ENCODE data around the gene APOF. TPM values are rescaled to one million over a fixed set of nuclear protein-coding genes. Genes with fewer than 3 reads are reported as not detected.
A peak's percentile ranks its signal among the peaks of the same experiment; 100 is the strongest.

APOF gene
- total and polyA plus RNA-seq, 9 of the 15 experiments (the other 6 are each of a cell fraction or from before 2014, with no cell fraction given): 0.09 to 0.15 (median 0.12) TPM; not detected in 5

- TF ChIP-seq, protein P1, sequence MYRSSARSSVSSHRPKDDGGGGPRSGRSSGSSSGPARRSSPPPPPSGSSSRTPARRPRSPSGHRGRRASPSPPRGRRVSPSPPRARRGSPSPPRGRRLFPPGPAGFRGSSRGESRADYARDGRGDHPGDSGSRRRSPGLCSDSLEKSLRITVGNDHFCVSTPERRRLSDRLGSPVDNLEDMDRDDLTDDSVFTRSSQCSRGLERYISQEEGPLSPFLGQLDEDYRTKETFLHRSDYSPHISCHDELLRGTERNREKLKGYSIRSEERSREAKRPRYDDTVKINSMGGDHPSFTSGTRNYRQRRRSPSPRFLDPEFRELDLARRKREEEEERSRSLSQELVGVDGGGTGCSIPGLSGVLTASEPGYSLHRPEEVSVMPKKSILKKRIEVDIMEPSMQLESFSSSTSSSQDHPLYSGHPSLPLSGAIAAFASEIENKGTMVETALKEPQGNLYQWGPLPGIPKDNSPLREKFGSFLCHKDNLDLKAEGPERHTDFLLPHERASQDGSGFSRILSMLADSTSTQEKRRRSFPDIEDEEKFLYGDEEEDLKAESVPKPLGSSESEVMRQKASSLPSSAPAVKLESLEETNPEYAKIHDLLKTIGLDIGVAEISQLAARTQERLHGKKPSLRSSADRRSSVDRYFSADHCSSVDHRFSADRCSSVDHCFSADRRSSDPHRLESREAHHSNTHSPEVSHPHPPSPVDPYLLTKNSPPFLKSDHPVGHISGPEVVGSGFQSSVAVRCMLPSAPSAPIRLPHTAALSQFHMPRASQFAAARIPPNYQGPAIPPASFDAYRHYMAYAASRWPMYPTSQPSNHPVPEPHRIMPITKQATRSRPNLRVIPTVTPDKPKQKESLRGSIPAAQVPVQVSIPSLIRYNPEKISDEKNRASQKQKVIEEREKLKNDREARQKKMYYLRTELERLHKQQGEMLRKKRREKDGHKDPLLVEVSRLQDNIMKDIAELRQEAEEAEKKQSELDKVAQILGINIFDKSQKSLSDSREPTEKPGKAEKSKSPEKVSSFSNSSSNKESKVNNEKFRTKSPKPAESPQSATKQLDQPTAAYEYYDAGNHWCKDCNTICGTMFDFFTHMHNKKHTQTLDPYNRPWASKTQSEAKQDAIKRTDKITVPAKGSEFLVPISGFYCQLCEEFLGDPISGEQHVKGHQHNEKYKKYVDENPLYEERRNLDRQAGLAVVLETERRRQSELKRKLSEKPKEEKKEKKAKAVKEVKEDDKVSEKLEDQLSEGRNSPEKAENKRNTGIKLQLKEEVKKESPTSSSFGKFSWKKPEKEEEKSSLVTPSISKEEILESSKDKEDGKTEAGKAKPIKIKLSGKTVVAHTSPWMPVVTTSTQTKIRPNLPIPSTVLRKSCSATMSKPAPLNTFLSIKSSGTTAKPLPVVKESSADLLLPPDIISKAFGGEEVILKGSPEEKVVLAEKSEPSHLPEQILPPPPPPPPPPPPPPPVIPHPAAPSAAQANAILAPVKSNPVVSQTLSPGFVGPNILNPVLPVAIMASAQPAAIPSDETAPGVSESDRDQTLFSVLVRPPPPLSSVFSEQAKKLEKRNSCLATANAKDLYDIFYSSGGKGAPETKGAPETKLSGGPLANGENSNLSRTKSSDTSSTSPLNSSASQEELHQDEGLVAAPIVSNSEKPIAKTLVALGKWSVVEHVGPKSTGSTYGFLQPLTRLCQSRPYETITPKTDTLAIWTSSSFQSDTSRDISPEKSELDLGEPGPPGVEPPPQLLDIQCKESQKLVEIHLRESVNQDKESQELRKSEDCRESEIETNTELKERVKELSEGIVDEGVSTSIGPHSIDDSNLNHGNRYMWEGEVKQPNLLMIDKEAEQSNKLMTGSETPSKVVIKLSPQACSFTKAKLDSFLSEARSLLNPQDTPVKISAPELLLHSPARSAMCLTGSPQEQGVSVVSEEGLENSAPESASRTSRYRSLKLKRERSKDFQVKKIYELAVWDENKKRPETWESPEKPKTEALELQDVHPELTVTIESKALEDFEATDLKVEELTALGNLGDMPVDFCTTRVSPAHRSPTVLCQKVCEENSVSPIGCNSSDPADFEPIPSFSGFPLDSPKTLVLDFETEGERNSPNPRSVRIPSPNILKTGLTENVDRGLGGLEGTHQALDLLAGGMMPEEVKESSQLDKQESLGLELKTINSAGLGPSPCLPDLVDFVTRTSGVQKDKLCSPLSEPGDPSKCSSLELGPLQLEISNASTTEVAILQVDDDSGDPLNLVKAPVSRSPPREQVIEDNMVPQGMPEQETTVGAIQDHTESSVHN (IDR thresholded peaks at IDR 0.05; ENCODE audit: borderline replicate concordance in 1 of 2, low read depth in 1 of 2): no peak
- TF ChIP-seq TCF3 (CRISPR knock-in tag; IDR thresholded peaks at IDR 0.05): peak; percentile 75
- TF ChIP-seq, protein P2, sequence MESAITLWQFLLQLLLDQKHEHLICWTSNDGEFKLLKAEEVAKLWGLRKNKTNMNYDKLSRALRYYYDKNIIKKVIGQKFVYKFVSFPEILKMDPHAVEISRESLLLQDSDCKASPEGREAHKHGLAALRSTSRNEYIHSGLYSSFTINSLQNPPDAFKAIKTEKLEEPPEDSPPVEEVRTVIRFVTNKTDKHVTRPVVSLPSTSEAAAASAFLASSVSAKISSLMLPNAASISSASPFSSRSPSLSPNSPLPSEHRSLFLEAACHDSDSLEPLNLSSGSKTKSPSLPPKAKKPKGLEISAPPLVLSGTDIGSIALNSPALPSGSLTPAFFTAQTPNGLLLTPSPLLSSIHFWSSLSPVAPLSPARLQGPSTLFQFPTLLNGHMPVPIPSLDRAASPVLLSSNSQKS (CRISPR knock-in tag; IDR thresholded peaks at IDR 0.05): no peak
- no peak for TF ChIP-seq ZNF280B (CRISPR knock-in tag; IDR thresholded peaks at IDR 0.05)
- TF ChIP-seq ZNF175 (CRISPR knock-in tag; IDR thresholded peaks at IDR 0.05; ENCODE audit: low read depth): no peak
- no peak for TF ChIP-seq E2F8 (IDR thresholded peaks at IDR 0.05; ENCODE audit: low read depth, partially characterized antibody)
- no peak for TF ChIP-seq SREBF2 (CRISPR knock-in tag; IDR thresholded peaks at IDR 0.05)
- no peak for TF ChIP-seq SREBF1 (IDR thresholded peaks at IDR 0.05; ENCODE audit: borderline replicate concordance, low read depth, low read length)
- peak; percentile 83 for TF ChIP-seq C11orf30 (IDR thresholded peaks at IDR 0.05; ENCODE audit: low read depth)
- TF ChIP-seq ADNP (tag; IDR thresholded peaks at IDR 0.05): 0 out of 2 replicates have a peak, but pooled peaks have one; percentile 48
- no peak for TF ChIP-seq ZC3H4 (CRISPR knock-in tag; IDR thresholded peaks at IDR 0.05; ENCODE audit: borderline replicate concordance)
- peak; percentile 64; the same call in 1 of the 2 replicates for TF ChIP-seq MTA2 (IDR thresholded peaks at IDR 0.05; ENCODE audit: low read depth)
Measured at GRCh38 chr12:56375598-56376434, 13.2 kb upstream of the APOF start (continued).

Measured in K562 (cell line).